Astrocyte (in vitro differentiated cells and primary cell): ENCODE results near the gene RAD51B. TPM values are rescaled to one million over a fixed set of nuclear protein-coding genes. Genes with fewer than 3 reads are reported as not detected.

Source experiments
- DNase-seq: peaks from one replicate; pipeline ENCODE4 v3.0.0-alpha.2; 2010; ENCODE audit warnings: low read depth
- FAIRE-seq: peaks from 2 replicates; lab custom pipeline; 2011; peaks lifted over from hg19 to GRCh38; lab: Jason Lieb, UNC
- H2AFZ ChIP-seq: 2 replicates; pipeline ENCODE4 v1.6.0; 2012; ENCODE audit warnings: low read depth, low read length, inconsistent platforms
- H3K27ac ChIP-seq: 2 replicates; pipeline ENCODE4 v1.5.1; 2011; ENCODE audit warnings: low read depth, low read length, inconsistent platforms
- H3K27me3 ChIP-seq: 2 replicates; pipeline ENCODE4 v1.6.0; 2011; ENCODE audit warnings: low read length, inconsistent platforms; ENCODE audit not compliant: insufficient read depth
- H3K36me3 ChIP-seq: 2 replicates; pipeline ENCODE4 v1.5.1; 2011; ENCODE audit warnings: low read length, inconsistent platforms; ENCODE audit not compliant: insufficient read depth
- H3K4me1 ChIP-seq: 2 replicates; pipeline ENCODE4 v1.5.1; 2011; ENCODE audit warnings: low read length, inconsistent platforms; ENCODE audit not compliant: insufficient read depth
- H3K4me2 ChIP-seq: 2 replicates; pipeline ENCODE4 v1.6.0; 2012; ENCODE audit warnings: low read length, inconsistent platforms
- H3K4me3 ChIP-seq: 2 replicates; pipeline ENCODE4 v1.5.1; 2011; ENCODE audit warnings: low read depth, mild to moderate bottlenecking, low read length, inconsistent platforms; ENCODE audit not compliant: insufficient read depth
- H3K79me2 ChIP-seq: 2 replicates; pipeline ENCODE4 v1.6.0; 2012; ENCODE audit warnings: mild to moderate bottlenecking, low read length, inconsistent platforms; ENCODE audit not compliant: insufficient read depth
- H3K9ac ChIP-seq: 2 replicates; pipeline ENCODE4 v1.6.0; 2012; ENCODE audit warnings: mild to moderate bottlenecking, low read length, inconsistent platforms
- H3K9me3 ChIP-seq: 2 replicates; pipeline ENCODE4 v1.5.1; 2012; ENCODE audit warnings: low read depth, mild to moderate bottlenecking, low read length, inconsistent platforms; ENCODE audit not compliant: insufficient read depth
- H4K20me1 ChIP-seq: 2 replicates; pipeline ENCODE4 v1.6.0; 2012; ENCODE audit warnings: low read length, inconsistent platforms; ENCODE audit not compliant: insufficient read depth
- H3K27ac Mint-ChIP-seq: one replicate; pipeline ENCODE4 v1.8.0; 2021; ENCODE audit warnings: mild to moderate bottlenecking, mixed read lengths; ENCODE audit not compliant: unreplicated experiment
- H3K27me3 Mint-ChIP-seq: one replicate; pipeline ENCODE4 v1.8.0; 2021; ENCODE audit warnings: low read depth, mixed read lengths; ENCODE audit not compliant: unreplicated experiment
- H3K36me3 Mint-ChIP-seq: one replicate; pipeline ENCODE4 v1.8.0; 2021; ENCODE audit warnings: low read depth, mixed read lengths; ENCODE audit not compliant: unreplicated experiment
- H3K4me1 Mint-ChIP-seq: one replicate; pipeline ENCODE4 v1.8.0; 2021; ENCODE audit warnings: low read depth, mixed read lengths; ENCODE audit not compliant: unreplicated experiment
- H3K4me3 Mint-ChIP-seq: one replicate; pipeline ENCODE4 v1.8.0; 2021; ENCODE audit warnings: mild to moderate bottlenecking, moderate library complexity, mixed read lengths; ENCODE audit not compliant: unreplicated experiment
- H3K9me3 Mint-ChIP-seq: one replicate; pipeline ENCODE4 v1.8.0; 2021; ENCODE audit warnings: mild to moderate bottlenecking, mixed read lengths; ENCODE audit not compliant: unreplicated experiment
- EZH2 ChIP-seq: IDR thresholded peaks from 2 replicates; pipeline ENCODE4 v1.6.1; 2012; ENCODE audit warnings: mild to moderate bottlenecking, low read length, inconsistent platforms; ENCODE audit not compliant: insufficient read depth
- total RNA-seq: library from RNA; stranded (reverse); gene quantifications from 2 replicates; pipeline ENCODE4 v1.2.1, GENCODE V29; 2021
- TF ChIP-seq, protein P1 (sequence below): IDR thresholded peaks from 2 replicates; pipeline ENCODE4 v1.5.1; 2011; ENCODE audit warnings: low read depth, mild to moderate bottlenecking, inconsistent platforms, low read length, moderate library complexity; ENCODE audit not compliant: insufficient read depth

RAD51B gene
- total RNA-seq, 1 donor from 2014 or later: 10.8 TPM

DNA sequence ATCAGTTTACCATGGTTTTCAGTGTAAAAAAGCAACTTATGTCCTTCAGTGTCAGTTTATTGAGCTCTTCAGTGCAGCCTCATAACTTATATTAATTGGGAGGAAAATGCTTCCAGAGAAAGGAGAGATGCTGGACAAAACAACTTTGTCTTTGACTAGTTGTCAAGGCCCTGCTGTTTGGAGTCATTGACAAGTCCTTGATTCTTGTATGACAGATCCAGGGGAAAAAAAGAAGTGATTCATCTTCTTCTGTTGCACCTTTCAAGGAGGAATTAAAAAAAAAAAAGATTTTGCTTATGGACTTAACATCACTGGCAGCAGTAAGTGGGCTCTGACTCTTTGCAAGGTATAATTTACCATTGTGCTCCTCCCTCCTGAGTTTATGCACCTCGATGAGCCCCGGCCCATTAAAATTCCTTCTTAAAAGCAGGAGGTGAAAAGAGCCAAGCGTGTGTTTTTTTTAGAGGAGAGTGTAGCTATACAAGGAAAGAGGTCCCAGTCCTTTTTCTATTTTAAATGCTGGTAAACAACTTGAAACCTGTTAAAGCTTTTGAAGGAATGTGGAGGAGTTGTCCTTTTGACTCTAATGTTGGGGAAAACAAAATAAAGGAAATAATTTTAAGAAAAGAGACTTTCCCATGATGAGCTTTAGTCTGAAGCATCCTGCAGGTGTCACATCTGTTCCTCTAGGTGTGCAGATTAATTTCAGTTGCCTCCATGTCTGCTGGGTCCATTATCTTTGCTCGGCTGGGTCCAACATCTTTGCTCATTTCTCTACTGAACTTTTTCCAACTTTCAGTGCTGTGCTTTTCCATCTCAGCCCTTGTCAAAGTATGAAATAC, 431.6 kb downstream of the RAD51B start:
- peaks cover 59% of the 10 kb centered on the region for H3K4me1 Mint-ChIP-seq
- Histone ChIP-seq H3K27me3 (no peaks in the 10 kb centered on the region), H3K79me2 (no peaks in the 10 kb centered on the region), H3K4me2 (peak overlapping the region; percentile 6), H3K4me1 (peaks cover 43% of the 10 kb centered on the region), H3K27ac (peak overlapping the region; percentile 63), H3K9me3 (no peaks in the 10 kb centered on the region), H2AFZ (no peak overlapping the region), H3K4me3 (no peak overlapping the region), H3K9ac (peak overlapping the region; percentile 35), H3K36me3 (no peaks in the 10 kb centered on the region), H4K20me1 (no peaks in the 10 kb centered on the region)
- TF ChIP-seq, protein P1, sequence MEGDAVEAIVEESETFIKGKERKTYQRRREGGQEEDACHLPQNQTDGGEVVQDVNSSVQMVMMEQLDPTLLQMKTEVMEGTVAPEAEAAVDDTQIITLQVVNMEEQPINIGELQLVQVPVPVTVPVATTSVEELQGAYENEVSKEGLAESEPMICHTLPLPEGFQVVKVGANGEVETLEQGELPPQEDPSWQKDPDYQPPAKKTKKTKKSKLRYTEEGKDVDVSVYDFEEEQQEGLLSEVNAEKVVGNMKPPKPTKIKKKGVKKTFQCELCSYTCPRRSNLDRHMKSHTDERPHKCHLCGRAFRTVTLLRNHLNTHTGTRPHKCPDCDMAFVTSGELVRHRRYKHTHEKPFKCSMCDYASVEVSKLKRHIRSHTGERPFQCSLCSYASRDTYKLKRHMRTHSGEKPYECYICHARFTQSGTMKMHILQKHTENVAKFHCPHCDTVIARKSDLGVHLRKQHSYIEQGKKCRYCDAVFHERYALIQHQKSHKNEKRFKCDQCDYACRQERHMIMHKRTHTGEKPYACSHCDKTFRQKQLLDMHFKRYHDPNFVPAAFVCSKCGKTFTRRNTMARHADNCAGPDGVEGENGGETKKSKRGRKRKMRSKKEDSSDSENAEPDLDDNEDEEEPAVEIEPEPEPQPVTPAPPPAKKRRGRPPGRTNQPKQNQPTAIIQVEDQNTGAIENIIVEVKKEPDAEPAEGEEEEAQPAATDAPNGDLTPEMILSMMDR: no peak
- TF ChIP-seq EZH2: no peak
- no peaks in the 10 kb centered on the region for H3K36me3 Mint-ChIP-seq
- H3K4me3 Mint-ChIP-seq: no peak overlapping the region
- peak overlapping the region; percentile 88 for H3K27ac Mint-ChIP-seq
- DNase-seq: no peak
- FAIRE-seq: no peak
- H3K9me3 Mint-ChIP-seq: no peaks in the 10 kb centered on the region
- no peaks in the 10 kb centered on the region for H3K27me3 Mint-ChIP-seq

DNA sequence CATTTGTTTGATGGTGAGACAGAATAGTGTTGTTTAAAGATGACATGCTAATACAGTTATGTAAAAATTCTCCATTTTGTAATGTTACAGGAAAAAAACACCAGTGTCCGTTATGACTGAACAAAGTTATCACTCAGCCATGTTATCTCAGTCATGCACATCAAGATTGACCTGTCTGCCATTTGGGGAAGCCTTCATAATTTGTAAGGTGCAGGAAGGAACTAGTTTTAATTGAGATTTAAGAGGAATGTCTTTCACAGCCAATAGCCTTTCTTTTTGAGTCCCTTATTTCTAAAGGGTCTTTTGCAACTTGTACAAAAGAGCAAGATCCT, 432.2 kb downstream of the RAD51B start:
- no peak overlapping the region for H2AFZ ChIP-seq
- H3K4me3 ChIP-seq: no peak overlapping the region
- no peaks in the 10 kb centered on the region for H3K27me3 Mint-ChIP-seq
- H3K9ac ChIP-seq: no peak overlapping the region
- H3K9me3 Mint-ChIP-seq: no peaks in the 10 kb centered on the region
- no peak overlapping the region for H3K4me3 Mint-ChIP-seq
- FAIRE-seq: no peak
- peaks cover 41% of the 10 kb centered on the region for H3K4me1 ChIP-seq
- H3K36me3 Mint-ChIP-seq: no peaks in the 10 kb centered on the region
- no peaks in the 10 kb centered on the region for H3K36me3 ChIP-seq
- TF ChIP-seq, protein P1: no peak
- TF ChIP-seq EZH2: no peak
- H3K4me1 Mint-ChIP-seq: peaks cover 53% of the 10 kb centered on the region
- H3K4me2 ChIP-seq: no peak overlapping the region
- no peaks in the 10 kb centered on the region for H3K27me3 ChIP-seq
- H3K27ac Mint-ChIP-seq: no peak overlapping the region
- no peak overlapping the region for H3K27ac ChIP-seq
- no peaks in the 10 kb centered on the region for H3K9me3 ChIP-seq
- no peaks in the 10 kb centered on the region for H4K20me1 ChIP-seq
- no peak for DNase-seq
- H3K79me2 ChIP-seq: no peaks in the 10 kb centered on the region

DNA sequence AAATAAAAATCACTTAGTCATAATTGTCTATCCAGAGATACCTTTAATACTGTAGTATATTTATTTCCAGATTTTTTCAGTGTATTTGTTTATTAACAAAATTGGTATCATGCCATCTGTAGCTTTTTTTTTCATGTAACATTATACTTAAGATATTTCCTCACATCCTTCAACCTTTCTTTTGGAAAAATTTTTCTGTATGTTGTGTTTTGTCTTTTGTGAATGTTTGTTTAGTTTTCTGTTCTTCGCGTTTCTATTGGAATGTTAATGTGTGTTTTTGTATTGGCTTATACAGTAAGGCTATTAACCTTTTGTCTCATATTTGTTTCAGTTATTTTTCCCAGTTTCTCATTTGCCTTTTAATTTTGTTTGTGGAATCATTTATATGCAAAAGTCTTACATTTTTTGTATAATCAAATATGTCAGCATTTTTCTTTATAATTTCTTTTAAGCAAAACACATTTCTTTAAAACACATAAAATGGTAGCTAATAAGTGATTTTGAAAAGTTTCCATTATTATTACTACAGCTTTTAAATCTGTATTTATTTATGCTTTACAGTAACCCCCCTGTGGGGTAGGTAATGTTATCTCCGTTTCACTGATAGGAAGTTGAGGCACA, 433.7 kb downstream of the RAD51B start:
- H3K4me1 ChIP-seq: peaks cover 37% of the 10 kb centered on the region
- no peak overlapping the region for H2AFZ ChIP-seq
- TF ChIP-seq, protein P1: no peak
- TF ChIP-seq EZH2: no peak
- no peak overlapping the region for H3K4me3 Mint-ChIP-seq
- no peaks in the 10 kb centered on the region for H4K20me1 ChIP-seq
- H3K27ac Mint-ChIP-seq: no peak overlapping the region
- H3K36me3 ChIP-seq: no peaks in the 10 kb centered on the region
- FAIRE-seq (no peak), DNase-seq (no peak)
- no peaks in the 10 kb centered on the region for H3K27me3 Mint-ChIP-seq
- peaks cover 37% of the 10 kb centered on the region for H3K4me1 Mint-ChIP-seq
- no peaks in the 10 kb centered on the region for H3K36me3 Mint-ChIP-seq
- no peak overlapping the region for H3K4me3 ChIP-seq
- no peaks in the 10 kb centered on the region for H3K79me2 ChIP-seq
- no peaks in the 10 kb centered on the region for H3K9me3 Mint-ChIP-seq
- H3K9me3 ChIP-seq: no peaks in the 10 kb centered on the region
- H3K4me2 ChIP-seq: no peak overlapping the region
- H3K9ac ChIP-seq: no peak overlapping the region
- H3K27me3 ChIP-seq: no peaks in the 10 kb centered on the region
- H3K27ac ChIP-seq: no peak overlapping the region
